ENCODE measurements around the gene TPRG1L. TPM values are rescaled to one million over a fixed set of nuclear protein-coding genes. Genes with fewer than 3 reads are reported as not detected.

TPRG1L gene
- total and polyA plus RNA-seq, 2 donors from 2014 or later = 37.1 to 72.4 TPM

DNA sequence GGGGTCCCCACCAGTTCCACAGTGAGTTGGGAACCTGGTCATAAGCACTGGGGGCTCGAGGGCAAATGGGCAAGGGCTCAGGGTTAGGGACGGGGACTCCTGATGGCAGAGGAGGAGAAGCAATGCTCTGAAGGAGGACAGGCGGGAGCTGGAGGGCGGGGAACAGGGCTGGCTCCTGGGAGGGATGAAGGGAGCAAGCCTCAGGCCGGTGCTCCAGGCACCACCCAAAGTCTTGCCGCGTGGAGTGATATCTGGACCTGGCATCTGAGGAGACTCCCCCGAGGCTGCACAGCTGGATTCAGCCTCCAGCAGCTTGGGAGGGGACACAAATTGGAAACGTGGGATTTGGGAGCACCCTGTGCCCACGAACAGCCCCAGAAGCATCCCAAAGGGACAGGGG lies 24.5 kb upstream of the TPRG1L start:
- Histone ChIP-seq H3K27me3 (ENCODE audit: control insufficient read depth, insufficient read depth, low read length) (no peaks in the 10 kb centered on the region), H3K9me3 (ENCODE audit: control insufficient read depth in 2 of 3, insufficient read depth in 1 of 3, low read length in 3 of 3) (no peaks in the 10 kb centered on the region), H3K9ac (ENCODE audit: low read length in 3 of 3) (no peak overlapping the region), H3K4me1 (ENCODE audit: control insufficient read depth in 2 of 3, insufficient read depth in 2 of 3, low read depth in 1 of 3, low read length in 3 of 3) (no peaks in the 10 kb centered on the region), H3K4me3 (ENCODE audit: low read length in 3 of 3) (no peak overlapping the region), H3K36me3 (ENCODE audit: control insufficient read depth in 2 of 3, insufficient read depth in 3 of 3, low read length in 3 of 3) (no peaks in the 10 kb centered on the region), H3K27ac (ENCODE audit: low read depth in 2 of 2, low read length in 2 of 2) (no peak overlapping the region)
- DNase-seq = no peak
- intact Hi-C loops (cut with DNase I) = no loop called here
- TF ChIP-seq, protein P1, sequence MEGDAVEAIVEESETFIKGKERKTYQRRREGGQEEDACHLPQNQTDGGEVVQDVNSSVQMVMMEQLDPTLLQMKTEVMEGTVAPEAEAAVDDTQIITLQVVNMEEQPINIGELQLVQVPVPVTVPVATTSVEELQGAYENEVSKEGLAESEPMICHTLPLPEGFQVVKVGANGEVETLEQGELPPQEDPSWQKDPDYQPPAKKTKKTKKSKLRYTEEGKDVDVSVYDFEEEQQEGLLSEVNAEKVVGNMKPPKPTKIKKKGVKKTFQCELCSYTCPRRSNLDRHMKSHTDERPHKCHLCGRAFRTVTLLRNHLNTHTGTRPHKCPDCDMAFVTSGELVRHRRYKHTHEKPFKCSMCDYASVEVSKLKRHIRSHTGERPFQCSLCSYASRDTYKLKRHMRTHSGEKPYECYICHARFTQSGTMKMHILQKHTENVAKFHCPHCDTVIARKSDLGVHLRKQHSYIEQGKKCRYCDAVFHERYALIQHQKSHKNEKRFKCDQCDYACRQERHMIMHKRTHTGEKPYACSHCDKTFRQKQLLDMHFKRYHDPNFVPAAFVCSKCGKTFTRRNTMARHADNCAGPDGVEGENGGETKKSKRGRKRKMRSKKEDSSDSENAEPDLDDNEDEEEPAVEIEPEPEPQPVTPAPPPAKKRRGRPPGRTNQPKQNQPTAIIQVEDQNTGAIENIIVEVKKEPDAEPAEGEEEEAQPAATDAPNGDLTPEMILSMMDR (IDR thresholded peaks at IDR 0.05; ENCODE audit: borderline replicate concordance, extremely low read depth, insufficient read depth) = no peak
- FAIRE-seq = no peak

DNA sequence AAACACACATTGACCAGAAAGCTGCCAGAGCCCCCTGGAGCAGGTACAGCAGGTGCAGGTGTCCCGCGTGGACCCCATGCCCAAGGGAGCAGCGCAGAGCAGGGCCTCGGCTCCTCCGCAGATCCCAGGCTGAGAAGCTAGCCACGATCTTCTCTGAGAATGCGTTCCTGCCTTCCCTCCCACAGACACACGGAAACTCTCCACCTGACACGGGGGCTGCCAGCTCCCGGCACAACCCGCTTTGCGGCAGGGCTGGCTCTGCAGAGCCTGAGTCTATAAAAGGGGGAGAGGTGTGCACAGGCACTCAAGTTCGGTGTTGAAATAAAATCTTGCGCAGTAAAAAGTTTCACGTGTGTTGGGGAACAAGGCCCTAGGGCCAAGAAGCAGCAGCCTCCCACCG lies 23.1 kb upstream of the TPRG1L start:
- DNase-seq = no peak
- Histone ChIP-seq H3K27ac (ENCODE audit: low read depth in 2 of 2, low read length in 2 of 2) (no peak overlapping the region), H3K4me1 (ENCODE audit: control insufficient read depth in 2 of 3, insufficient read depth in 2 of 3, low read depth in 1 of 3, low read length in 3 of 3) (no peaks in the 10 kb centered on the region)

DNA sequence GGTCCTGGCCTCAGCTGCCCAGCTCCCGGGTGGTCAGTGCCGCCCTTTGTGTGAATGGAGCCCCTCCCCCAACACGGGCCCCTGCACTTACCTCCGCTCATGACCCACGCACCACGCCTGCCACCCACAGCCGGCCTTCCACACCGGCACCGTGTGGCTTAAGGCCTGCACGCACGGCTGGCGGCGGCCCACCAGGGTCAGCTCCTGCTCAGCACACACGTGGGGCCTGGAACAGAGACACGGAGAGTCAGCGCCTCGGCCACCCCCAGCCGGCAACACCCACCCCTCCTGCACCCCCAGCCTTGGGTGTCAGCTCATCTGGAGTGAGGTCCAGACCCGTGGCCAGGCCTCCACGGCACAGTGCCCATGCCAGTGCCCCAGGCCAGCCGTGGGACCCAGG lies 22.4 kb upstream of the TPRG1L start:
- DNase-seq (no peak), FAIRE-seq (no peak)
- Histone ChIP-seq H3K9ac (ENCODE audit: low read length in 3 of 3) (no peak overlapping the region), H3K4me1 (ENCODE audit: control insufficient read depth in 2 of 3, insufficient read depth in 2 of 3, low read depth in 1 of 3, low read length in 3 of 3) (no peaks in the 10 kb centered on the region), H3K27ac (ENCODE audit: low read depth in 2 of 2, low read length in 2 of 2) (no peak overlapping the region), H3K4me3 (ENCODE audit: low read length in 3 of 3) (no peak overlapping the region), H3K36me3 (ENCODE audit: control insufficient read depth in 2 of 3, insufficient read depth in 3 of 3, low read length in 3 of 3) (no peaks in the 10 kb centered on the region), H3K27me3 (ENCODE audit: control insufficient read depth, insufficient read depth, low read length) (no peaks in the 10 kb centered on the region), H3K9me3 (ENCODE audit: control insufficient read depth in 2 of 3, insufficient read depth in 1 of 3, low read length in 3 of 3) (no peaks in the 10 kb centered on the region)
- intact Hi-C loops (cut with DNase I) = no loop called here
- TF ChIP-seq, protein P1 (IDR thresholded peaks at IDR 0.05; ENCODE audit: borderline replicate concordance, extremely low read depth, insufficient read depth) = no peak

More for the DNA sequence above, 23.1 kb upstream of the TPRG1L start:
- Histone ChIP-seq H3K36me3 (ENCODE audit: control insufficient read depth in 2 of 3, insufficient read depth in 3 of 3, low read length in 3 of 3) (no peaks in the 10 kb centered on the region), H3K9me3 (ENCODE audit: control insufficient read depth in 2 of 3, insufficient read depth in 1 of 3, low read length in 3 of 3) (no peaks in the 10 kb centered on the region), H3K4me3 (ENCODE audit: low read length in 3 of 3) (no peak overlapping the region), H3K27me3 (ENCODE audit: control insufficient read depth, insufficient read depth, low read length) (no peaks in the 10 kb centered on the region), H3K9ac (ENCODE audit: low read length in 3 of 3) (no peak overlapping the region)
- intact Hi-C loops (cut with DNase I) = no loop called here
- no peak for FAIRE-seq
- TF ChIP-seq, protein P1 (IDR thresholded peaks at IDR 0.05; ENCODE audit: borderline replicate concordance, extremely low read depth, insufficient read depth) = no peak

DNA sequence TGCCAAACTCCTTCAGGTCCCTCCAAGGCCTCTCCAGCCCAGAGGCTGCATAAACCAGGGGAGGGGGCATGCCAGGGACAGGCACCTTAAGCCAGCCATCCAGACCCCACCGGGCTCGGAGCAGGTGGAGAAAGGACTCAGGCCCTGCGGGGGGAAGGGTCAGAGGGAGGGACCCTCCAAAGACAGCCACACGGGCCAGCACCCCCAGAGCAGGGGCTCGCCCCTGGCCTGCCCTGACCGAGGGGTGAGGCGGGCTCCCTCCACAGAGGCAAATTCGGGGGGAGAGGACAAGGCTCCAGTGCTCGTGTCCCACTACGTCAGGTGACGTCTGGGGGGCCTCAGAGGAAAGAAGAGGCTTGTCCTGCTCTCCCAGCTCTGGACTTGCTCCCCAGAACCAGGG lies 21.7 kb upstream of the TPRG1L start:
- no peak for DNase-seq
- H3K36me3 ChIP-seq (ENCODE audit: control insufficient read depth in 2 of 3, insufficient read depth in 3 of 3, low read length in 3 of 3) = no peaks in the 10 kb centered on the region
- no peaks in the 10 kb centered on the region for H3K4me1 ChIP-seq (ENCODE audit: control insufficient read depth in 2 of 3, insufficient read depth in 2 of 3, low read depth in 1 of 3, low read length in 3 of 3)
- TF ChIP-seq, protein P1 (IDR thresholded peaks at IDR 0.05; ENCODE audit: borderline replicate concordance, extremely low read depth, insufficient read depth) = no peak
- FAIRE-seq = no peak
- no peak overlapping the region for H3K9ac ChIP-seq (ENCODE audit: low read length in 3 of 3)
- no peak overlapping the region for H3K27ac ChIP-seq (ENCODE audit: low read depth in 2 of 2, low read length in 2 of 2)
- no peak overlapping the region for H3K4me3 ChIP-seq (ENCODE audit: low read length in 3 of 3)
- H3K9me3 ChIP-seq (ENCODE audit: control insufficient read depth in 2 of 3, insufficient read depth in 1 of 3, low read length in 3 of 3) = no peaks in the 10 kb centered on the region
- no peaks in the 10 kb centered on the region for H3K27me3 ChIP-seq (ENCODE audit: control insufficient read depth, insufficient read depth, low read length)
- intact Hi-C loops (cut with DNase I) = no loop called here

Measured in kidney (tissue), 14 donors.